ENCODE data around the gene KANK4.

The KANK4 gene

DNA sequence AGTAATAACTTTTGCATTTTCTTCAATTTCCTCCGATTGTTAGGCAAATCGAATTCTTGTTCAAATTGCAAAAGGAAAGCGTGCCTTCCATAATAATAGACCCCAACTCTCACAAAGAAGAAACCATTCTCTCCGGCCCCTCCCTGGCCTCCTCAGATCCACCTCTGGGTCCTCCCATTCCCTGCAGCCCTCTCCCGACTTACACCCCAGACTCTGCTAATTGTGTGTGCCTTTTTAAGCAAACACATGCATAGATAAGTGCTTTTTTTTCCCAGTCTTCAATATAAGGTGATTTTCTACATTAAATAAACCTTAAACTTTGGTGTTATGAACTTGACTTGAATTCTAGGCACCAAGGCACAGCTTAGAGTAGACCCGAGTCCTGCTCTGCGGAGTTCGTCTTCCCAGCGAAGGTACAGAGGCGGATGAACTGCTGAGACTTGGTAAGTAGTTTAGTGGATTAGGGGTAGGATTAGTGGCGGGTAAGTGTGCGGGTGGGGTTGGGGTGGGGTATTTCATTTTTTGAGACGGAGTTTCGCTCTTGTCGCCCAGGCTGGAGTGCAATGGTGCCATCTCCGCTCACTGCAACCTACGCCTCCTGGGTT is 123.0 kb downstream of the KANK4 start:
- DNase-seq = no peak

DNA sequence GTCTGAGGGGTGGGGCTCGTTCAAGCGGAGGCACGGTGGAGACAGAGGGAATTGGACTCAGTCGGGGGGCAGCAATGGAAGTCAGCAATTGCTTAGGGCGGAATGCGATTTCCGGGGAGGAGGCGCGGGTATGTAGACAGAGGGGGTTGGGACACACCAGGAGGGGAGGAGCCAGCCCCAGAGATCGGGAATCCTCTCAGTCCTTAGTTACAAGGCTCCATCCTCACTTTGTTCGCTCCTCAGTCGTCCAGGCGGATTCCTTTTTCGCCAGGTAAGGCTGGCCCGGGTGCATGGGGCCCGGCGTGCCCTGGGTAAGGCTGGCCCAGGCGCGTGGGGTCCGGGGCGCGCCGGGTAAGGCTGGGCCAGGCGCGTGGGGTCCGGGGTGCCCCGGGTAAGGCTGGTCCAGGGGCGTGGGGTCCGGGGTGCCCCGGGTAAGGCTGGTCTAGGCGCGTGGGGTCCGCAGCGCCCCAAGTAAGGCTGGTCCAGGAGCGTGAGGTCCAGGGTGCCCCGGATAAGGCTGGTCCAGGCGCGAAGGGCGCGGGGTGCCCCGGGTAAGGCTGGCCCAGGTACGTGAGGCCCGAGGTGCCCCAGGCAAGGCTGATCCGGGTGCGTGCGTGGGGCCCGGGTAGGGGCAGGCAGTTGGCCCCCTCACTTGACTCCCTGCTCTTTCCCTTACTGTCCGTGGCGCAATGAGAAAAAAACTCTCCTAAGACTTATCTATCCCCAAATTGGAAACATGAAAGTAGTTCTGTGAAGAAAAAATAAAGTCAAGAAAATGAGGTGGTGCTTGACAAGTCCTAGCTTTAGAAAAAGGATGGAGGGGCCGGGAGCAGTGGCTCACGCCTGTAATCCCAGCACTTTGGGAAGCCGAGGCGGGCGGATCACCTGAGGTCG is 124.3 kb downstream of the KANK4 start, which contains the start of gene L1TD1:
L1TD1 (plus strand) TSS at position 199 of the 894 bp plus-strand sequence. CDS start 11,780 bp downstream, outside the sequence.
- no peak for DNase-seq

DNA sequence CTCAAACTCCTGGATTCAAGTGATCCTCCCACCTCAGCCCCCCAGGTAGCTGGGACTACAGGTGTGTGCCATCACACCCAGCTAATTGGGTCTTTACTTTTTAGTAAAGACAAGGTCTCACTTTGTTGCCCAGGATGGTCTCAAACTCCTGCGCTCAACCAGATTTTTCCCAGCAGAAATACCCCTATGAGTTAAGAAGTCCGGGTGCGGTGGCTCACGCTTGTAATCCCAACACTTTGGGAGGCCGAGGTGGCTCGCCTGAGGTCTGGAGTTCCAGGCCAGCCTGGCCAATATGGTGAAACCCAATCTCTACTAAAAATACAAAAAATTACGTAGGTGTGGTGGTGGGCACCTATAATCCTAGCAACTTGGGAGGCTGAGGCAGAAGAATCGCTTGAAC is 131.1 kb downstream of the KANK4 start:
- no peak for DNase-seq

DNA sequence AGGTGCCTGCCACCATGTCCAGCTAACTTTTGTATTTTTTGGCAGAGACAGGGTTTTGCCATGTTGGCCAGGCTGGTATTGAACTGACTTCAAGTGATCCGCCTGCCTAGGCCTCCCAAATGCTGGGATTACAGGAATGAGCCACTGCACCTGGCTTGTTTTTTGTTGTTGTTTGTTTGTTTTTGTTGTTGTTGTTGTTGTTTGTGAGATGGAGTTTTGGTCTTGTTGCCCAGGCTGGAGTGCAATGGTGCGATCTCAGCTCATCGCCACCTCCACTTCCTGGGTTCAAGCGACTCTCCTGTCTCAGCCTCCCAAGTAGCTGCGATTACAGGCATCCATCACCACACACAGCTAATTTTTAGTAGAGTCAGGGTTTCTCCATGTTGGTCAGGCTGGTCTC is 131.7 kb downstream of the KANK4 start:
- no peak for DNase-seq

All from inflammatory macrophage treated with lipopolysaccharide for 1 hour (primary cell).